ENCODE measurements around the gene ADAMTS2. TPM values are rescaled to one million over a fixed set of nuclear protein-coding genes. Genes with fewer than 3 reads are reported as not detected.

The ADAMTS2 gene
- total and polyA plus RNA-seq, 4 experiments from 2014 or later = 0.07 TPM; not detected in 3

GRCh38 chr5:179123491-179124272 is 221.6 kb downstream of the ADAMTS2 start:
- no peak overlapping the region for H3K4me3 ChIP-seq (ENCODE audit: low read length in 2 of 2)
- H3K4me3 Mint-ChIP-seq = no peak overlapping the region
- POLR2A ChIA-PET (ENCODE audit: partially characterized antibody) = interaction anchor here (0.6 kb wide), 1 partner anchor 1428 kb away, joined by 3 read pairs; no protein-coding TSS in a partner anchor
- CTCF ChIA-PET (ENCODE audit: partially characterized antibody) = no interaction called here
- no peaks in the 10 kb centered on the region for H3K36me3 ChIP-seq (ENCODE audit: insufficient read depth, low read length)
- H3K9me3 ChIP-seq (ENCODE audit: control insufficient read depth in 1 of 2, low read length in 2 of 2) = no peaks in the 10 kb centered on the region
- H3K27ac Mint-ChIP-seq = no peak overlapping the region
- intact Hi-C loops (cut with micrococcal nuclease) = no loop called here
- H3K4me1 Mint-ChIP-seq = no peaks in the 10 kb centered on the region
- H3K36me3 Mint-ChIP-seq = no peaks in the 10 kb centered on the region
- H3K4me1 ChIP-seq (ENCODE audit: insufficient read depth, low read length) = no peaks in the 10 kb centered on the region
- H3K27me3 Mint-ChIP-seq = no peaks in the 10 kb centered on the region
- no peaks in the 10 kb centered on the region for H3K27me3 ChIP-seq (ENCODE audit: insufficient read depth, low read length)
- H3K9me3 Mint-ChIP-seq = peaks cover 0 to 8% (median 3%) of the 10 kb centered on the region in 8 donors
- H3K27ac ChIP-seq (ENCODE audit: low read depth, low read length) = no peak overlapping the region
- no peak for DNase-seq

- Mint-ChIP-seq H3K27me3 (no peaks in the 10 kb centered on the region), H3K36me3 (no peaks in the 10 kb centered on the region), H3K9me3 (peaks cover 0 to 8% (median 3%) of the 10 kb centered on the region in 8 donors), H3K27ac (no peak overlapping the region), H3K4me3 (no peak overlapping the region), H3K4me1 (no peaks in the 10 kb centered on the region)
- Histone ChIP-seq H3K9me3 (ENCODE audit: control insufficient read depth in 1 of 2, low read length in 2 of 2) (no peaks in the 10 kb centered on the region), H3K27me3 (ENCODE audit: insufficient read depth, low read length) (no peaks in the 10 kb centered on the region), H3K4me1 (ENCODE audit: insufficient read depth, low read length) (no peaks in the 10 kb centered on the region), H3K4me3 (ENCODE audit: low read length in 2 of 2) (no peak overlapping the region), H3K36me3 (ENCODE audit: insufficient read depth, low read length) (no peaks in the 10 kb centered on the region), H3K27ac (ENCODE audit: low read depth, low read length) (no peak overlapping the region)
- ChIA-PET POLR2A (ENCODE audit: partially characterized antibody) (interaction anchor here (0.6 kb wide), 1 partner anchor 1428 kb away, joined by 3 read pairs; no protein-coding TSS in a partner anchor), CTCF (ENCODE audit: partially characterized antibody) (no interaction called here)
- intact Hi-C loops (cut with micrococcal nuclease) = no loop called here
- DNase-seq = no peak
These were observed 222.2 kb downstream of the ADAMTS2 start for GRCh38 chr5:179123109-179123426.

- Histone ChIP-seq H3K9me3 (ENCODE audit: control insufficient read depth in 1 of 2, low read length in 2 of 2) (no peaks in the 10 kb centered on the region), H3K4me3 (ENCODE audit: low read length in 2 of 2) (no peak overlapping the region), H3K27me3 (ENCODE audit: insufficient read depth, low read length) (no peaks in the 10 kb centered on the region), H3K27ac (ENCODE audit: low read depth, low read length) (no peak overlapping the region), H3K36me3 (ENCODE audit: insufficient read depth, low read length) (no peaks in the 10 kb centered on the region), H3K4me1 (ENCODE audit: insufficient read depth, low read length) (no peaks in the 10 kb centered on the region)
- H3K27me3 Mint-ChIP-seq = no peaks in the 10 kb centered on the region
- H3K36me3 Mint-ChIP-seq = no peaks in the 10 kb centered on the region
- H3K4me1 Mint-ChIP-seq = no peaks in the 10 kb centered on the region
- POLR2A ChIA-PET (ENCODE audit: partially characterized antibody) = no interaction called here
- CTCF ChIA-PET (ENCODE audit: partially characterized antibody) = no interaction called here
- no peak overlapping the region for H3K4me3 Mint-ChIP-seq
- H3K27ac Mint-ChIP-seq = no peak overlapping the region
- peaks cover 0 to 10% (median 3%) of the 10 kb centered on the region in 8 donors for H3K9me3 Mint-ChIP-seq
- no peak for DNase-seq
- intact Hi-C loops (cut with micrococcal nuclease) = no loop called here
These were observed 222.7 kb downstream of the ADAMTS2 start for GRCh38 chr5:179122411-179123108.

GRCh38 chr5:179121667-179122111 is 223.6 kb downstream of the ADAMTS2 start:
- H3K27me3 ChIP-seq (ENCODE audit: insufficient read depth, low read length) = no peaks in the 10 kb centered on the region
- DNase-seq = no peak
- H3K27me3 Mint-ChIP-seq = no peaks in the 10 kb centered on the region
- peaks cover 0 to 12% (median 4%) of the 10 kb centered on the region in 8 donors for H3K9me3 Mint-ChIP-seq
- H3K36me3 Mint-ChIP-seq = no peaks in the 10 kb centered on the region
- ChIA-PET POLR2A (ENCODE audit: partially characterized antibody) (no interaction called here), CTCF (ENCODE audit: partially characterized antibody) (no interaction called here)
- intact Hi-C loops (cut with micrococcal nuclease) = no loop called here
- H3K4me1 ChIP-seq (ENCODE audit: insufficient read depth, low read length) = no peaks in the 10 kb centered on the region
- H3K36me3 ChIP-seq (ENCODE audit: insufficient read depth, low read length) = no peaks in the 10 kb centered on the region
- H3K4me1 Mint-ChIP-seq = no peaks in the 10 kb centered on the region
- no peak overlapping the region for H3K4me3 ChIP-seq (ENCODE audit: low read length in 2 of 2)
- H3K4me3 Mint-ChIP-seq = no peak overlapping the region
- H3K27ac Mint-ChIP-seq = no peak overlapping the region
- H3K9me3 ChIP-seq (ENCODE audit: control insufficient read depth in 1 of 2, low read length in 2 of 2) = no peaks in the 10 kb centered on the region
- no peak overlapping the region for H3K27ac ChIP-seq (ENCODE audit: low read depth, low read length)

GRCh38 chr5:179120951-179121666 is 224.2 kb downstream of the ADAMTS2 start:
- no peaks in the 10 kb centered on the region for H3K27me3 ChIP-seq (ENCODE audit: insufficient read depth, low read length)
- H3K4me1 Mint-ChIP-seq = no peaks in the 10 kb centered on the region
- no peaks in the 10 kb centered on the region for H3K36me3 Mint-ChIP-seq
- no peaks in the 10 kb centered on the region for H3K36me3 ChIP-seq (ENCODE audit: insufficient read depth, low read length)
- H3K9me3 ChIP-seq (ENCODE audit: control insufficient read depth in 1 of 2, low read length in 2 of 2) = no peaks in the 10 kb centered on the region
- no peak overlapping the region for H3K27ac ChIP-seq (ENCODE audit: low read depth, low read length)
- CTCF ChIA-PET (ENCODE audit: partially characterized antibody) = no interaction called here
- intact Hi-C loops (cut with micrococcal nuclease) = no loop called here
- POLR2A ChIA-PET (ENCODE audit: partially characterized antibody) = no interaction called here
- H3K9me3 Mint-ChIP-seq = peaks cover 0 to 16% (median 8%) of the 10 kb centered on the region in 8 donors
- no peak overlapping the region for H3K4me3 ChIP-seq (ENCODE audit: low read length in 2 of 2)
- no peak for DNase-seq
- no peak overlapping the region for H3K4me3 Mint-ChIP-seq
- no peaks in the 10 kb centered on the region for H3K4me1 ChIP-seq (ENCODE audit: insufficient read depth, low read length)
- no peak overlapping the region for H3K27ac Mint-ChIP-seq
- H3K27me3 Mint-ChIP-seq = no peaks in the 10 kb centered on the region

GRCh38 chr5:179120421-179120861 is 224.8 kb downstream of the ADAMTS2 start:
- POLR2A ChIA-PET (ENCODE audit: partially characterized antibody) = no interaction called here
- Histone ChIP-seq H3K9me3 (ENCODE audit: control insufficient read depth in 1 of 2, low read length in 2 of 2) (no peaks in the 10 kb centered on the region), H3K4me3 (ENCODE audit: low read length in 2 of 2) (no peak overlapping the region), H3K27ac (ENCODE audit: low read depth, low read length) (no peak overlapping the region), H3K36me3 (ENCODE audit: insufficient read depth, low read length) (no peaks in the 10 kb centered on the region), H3K4me1 (ENCODE audit: insufficient read depth, low read length) (no peaks in the 10 kb centered on the region), H3K27me3 (ENCODE audit: insufficient read depth, low read length) (no peaks in the 10 kb centered on the region)
- Mint-ChIP-seq H3K36me3 (no peaks in the 10 kb centered on the region), H3K4me3 (no peak overlapping the region), H3K27ac (no peak overlapping the region), H3K27me3 (no peaks in the 10 kb centered on the region), H3K4me1 (no peaks in the 10 kb centered on the region), H3K9me3 (peaks cover 0 to 16% (median 8%) of the 10 kb centered on the region in 8 donors)
- CTCF ChIA-PET (ENCODE audit: partially characterized antibody) = no interaction called here
- intact Hi-C loops (cut with micrococcal nuclease) = no loop called here
- no peak for DNase-seq

GRCh38 chr5:179119415-179120170 is 225.7 kb downstream of the ADAMTS2 start:
- no peaks in the 10 kb centered on the region for H3K27me3 Mint-ChIP-seq
- no peak overlapping the region for H3K4me3 Mint-ChIP-seq
- Histone ChIP-seq H3K9me3 (ENCODE audit: control insufficient read depth in 1 of 2, low read length in 2 of 2) (no peaks in the 10 kb centered on the region), H3K27me3 (ENCODE audit: insufficient read depth, low read length) (no peaks in the 10 kb centered on the region), H3K4me3 (ENCODE audit: low read length in 2 of 2) (no peak overlapping the region), H3K36me3 (ENCODE audit: insufficient read depth, low read length) (no peaks in the 10 kb centered on the region), H3K4me1 (ENCODE audit: insufficient read depth, low read length) (no peaks in the 10 kb centered on the region), H3K27ac (ENCODE audit: low read depth, low read length) (no peak overlapping the region)
- intact Hi-C loops (cut with micrococcal nuclease) = no loop called here
- CTCF ChIA-PET (ENCODE audit: partially characterized antibody) = no interaction called here
- peaks cover 3 to 22% (median 17%) of the 10 kb centered on the region in 8 donors for H3K9me3 Mint-ChIP-seq
- no peaks in the 10 kb centered on the region for H3K4me1 Mint-ChIP-seq
- no peak for DNase-seq
- peak overlapping the region in 1 of 7 donors; percentile 65 for H3K27ac Mint-ChIP-seq
- POLR2A ChIA-PET (ENCODE audit: partially characterized antibody) = no interaction called here
- H3K36me3 Mint-ChIP-seq = peaks cover 0 to 4% of the 10 kb centered on the region in 2 donors

Measured in CD4-positive, alpha-beta memory T cell (primary cell).